Panc1 (cell line): ENCODE results near the gene GABRG3. TPM values are rescaled to one million over a fixed set of nuclear protein-coding genes. Genes with fewer than 3 reads are reported as not detected.

Experiments used
- ATAC-seq: fragments of 200-7000 bp; cut with Tn5 transposase; 2 replicates; pipeline ENCODE4 v1.9.1; 2020; ENCODE audit warnings: mild to moderate bottlenecking, moderate library complexity
- BruUV-seq: library from RNA; stranded (reverse); fragments of 400-500 nt; replicated peaks from 2 replicates; lab custom pipeline; 2021; lab: Mats Ljungman, UMichigan
- CTCF ChIA-PET: fragments of 300-600 bp; sonication (Branson Sonifier 250); formaldehyde crosslinking; loops from one replicate; lab custom pipeline; 2022; ENCODE audit warnings: antibody characterized with exemption; lab: Charles Lee
- POLR2A ChIA-PET: fragments of 300-600 bp; sonication (Branson Sonifier 250); formaldehyde crosslinking; loops from one replicate; lab custom pipeline; 2022; ENCODE audit warnings: antibody characterized with exemption; lab: Charles Lee
- DNase-seq: peaks from one replicate; pipeline ENCODE4 v3.0.0-alpha.2; 2010; ENCODE audit warnings: low read depth, low spot score
- H3K27ac ChIP-seq: 2 replicates; pipeline ENCODE4 v1.5.1; 2011; ENCODE audit warnings: mild to moderate bottlenecking, low read length, inconsistent platforms
- H3K27me3 ChIP-seq: fragments of 200-500 bp; sonication (Bioruptor generic); 2 replicates; pipeline ENCODE4 v1.6.0; 2014; ENCODE audit warnings: low read length, inconsistent platforms; ENCODE audit not compliant: control insufficient read depth, insufficient read depth
- H3K36me3 ChIP-seq: fragments of 200-500 bp; sonication (Bioruptor generic); 2 replicates; pipeline ENCODE4 v1.5.1; 2014; ENCODE audit warnings: inconsistent platforms, mild to moderate bottlenecking, low read length, moderate library complexity; ENCODE audit not compliant: control insufficient read depth, insufficient read depth
- H3K4me1 ChIP-seq: 2 replicates; pipeline ENCODE4 v1.5.1; 2011; ENCODE audit warnings: inconsistent platforms, mild to moderate bottlenecking, low read length, moderate library complexity; ENCODE audit not compliant: control insufficient read depth, insufficient read depth
- H3K4me3 ChIP-seq, 2 experiments: 2 replicates each; pipeline ENCODE4 v1.5.1; 2011 to 2012; ENCODE audit warnings: low read depth in 2 of 2, low read length in 2 of 2, mild to moderate bottlenecking in 2 of 2, inconsistent platforms in 1 of 2, moderate library complexity in 1 of 2
- H3K9me3 ChIP-seq: fragments of 200-500 bp; sonication (Bioruptor generic); 2 replicates; pipeline ENCODE4 v1.5.1; 2014; ENCODE audit warnings: low read depth, mild to moderate bottlenecking, inconsistent platforms, low read length, moderate library complexity; ENCODE audit not compliant: control insufficient read depth, insufficient read depth
- POLR2AphosphoS5 ChIP-seq: IDR thresholded peaks from 2 replicates; pipeline ENCODE4 v1.6.1; 2012; ENCODE audit warnings: mild to moderate bottlenecking, low read depth, low read length, moderate library complexity
- SIN3A ChIP-seq: IDR thresholded peaks from 2 replicates; pipeline ENCODE4 v1.6.1; 2012; ENCODE audit warnings: low read depth, mild to moderate bottlenecking, low read length, moderate library complexity, borderline replicate concordance; ENCODE audit not compliant: insufficient read depth
- TCF7L2 ChIP-seq: IDR thresholded peaks from 2 replicates; pipeline ENCODE4 v1.6.1; 2011; ENCODE audit warnings: mild to moderate bottlenecking, low read depth, low read length, inconsistent platforms
- in situ Hi-C: cut with HindIII; loops from 2 replicates; pipeline ENCODE4 v1.10.0; 2016; ENCODE audit warnings: low sequenced_read_pairs, low pct_unique_long_range_greater_than_20kb
- intact Hi-C: fragments of 100-400 bp; cut with micrococcal nuclease; formaldehyde crosslinking; loops from one replicate; pipeline ENCODE4 v1.10.0; 2022; ENCODE audit not compliant: unreplicated experiment
- total RNA-seq: library from RNA; stranded (reverse); gene quantifications from one replicate; pipeline ENCODE4 v1.2.1, GENCODE V29; 2021; ENCODE audit not compliant: unreplicated experiment
- TF ChIP-seq, protein P1 (sequence below): fragments of 450-650 bp; IDR thresholded peaks from 2 replicates; pipeline ENCODE4 v1.5.1; 2017; ENCODE audit warnings: mild to moderate bottlenecking
- TF ChIP-seq, protein P2 (sequence below), 2 experiments: IDR thresholded peaks; 2 replicates each; pipeline ENCODE4 v1.6.1; 2011 to 2012; ENCODE audit warnings: low read depth in 2 of 2, control low read depth in 1 of 2, low read length in 1 of 2, mild to moderate bottlenecking in 1 of 2, moderate library complexity in 1 of 2; ENCODE audit not compliant: insufficient read depth in 1 of 2

Gene GABRG3
- total RNA-seq, 1 experiment from 2014 or later = not detected

GRCh38 chr15:27089676-27090075 lies 118.7 kb downstream of the GABRG3 start:
- TF ChIP-seq POLR2AphosphoS5 (no peak), TCF7L2 (no peak), SIN3A (no peak)
- TF ChIP-seq, protein P1, sequence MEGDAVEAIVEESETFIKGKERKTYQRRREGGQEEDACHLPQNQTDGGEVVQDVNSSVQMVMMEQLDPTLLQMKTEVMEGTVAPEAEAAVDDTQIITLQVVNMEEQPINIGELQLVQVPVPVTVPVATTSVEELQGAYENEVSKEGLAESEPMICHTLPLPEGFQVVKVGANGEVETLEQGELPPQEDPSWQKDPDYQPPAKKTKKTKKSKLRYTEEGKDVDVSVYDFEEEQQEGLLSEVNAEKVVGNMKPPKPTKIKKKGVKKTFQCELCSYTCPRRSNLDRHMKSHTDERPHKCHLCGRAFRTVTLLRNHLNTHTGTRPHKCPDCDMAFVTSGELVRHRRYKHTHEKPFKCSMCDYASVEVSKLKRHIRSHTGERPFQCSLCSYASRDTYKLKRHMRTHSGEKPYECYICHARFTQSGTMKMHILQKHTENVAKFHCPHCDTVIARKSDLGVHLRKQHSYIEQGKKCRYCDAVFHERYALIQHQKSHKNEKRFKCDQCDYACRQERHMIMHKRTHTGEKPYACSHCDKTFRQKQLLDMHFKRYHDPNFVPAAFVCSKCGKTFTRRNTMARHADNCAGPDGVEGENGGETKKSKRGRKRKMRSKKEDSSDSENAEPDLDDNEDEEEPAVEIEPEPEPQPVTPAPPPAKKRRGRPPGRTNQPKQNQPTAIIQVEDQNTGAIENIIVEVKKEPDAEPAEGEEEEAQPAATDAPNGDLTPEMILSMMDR = no peak
- TF ChIP-seq, protein P2, sequence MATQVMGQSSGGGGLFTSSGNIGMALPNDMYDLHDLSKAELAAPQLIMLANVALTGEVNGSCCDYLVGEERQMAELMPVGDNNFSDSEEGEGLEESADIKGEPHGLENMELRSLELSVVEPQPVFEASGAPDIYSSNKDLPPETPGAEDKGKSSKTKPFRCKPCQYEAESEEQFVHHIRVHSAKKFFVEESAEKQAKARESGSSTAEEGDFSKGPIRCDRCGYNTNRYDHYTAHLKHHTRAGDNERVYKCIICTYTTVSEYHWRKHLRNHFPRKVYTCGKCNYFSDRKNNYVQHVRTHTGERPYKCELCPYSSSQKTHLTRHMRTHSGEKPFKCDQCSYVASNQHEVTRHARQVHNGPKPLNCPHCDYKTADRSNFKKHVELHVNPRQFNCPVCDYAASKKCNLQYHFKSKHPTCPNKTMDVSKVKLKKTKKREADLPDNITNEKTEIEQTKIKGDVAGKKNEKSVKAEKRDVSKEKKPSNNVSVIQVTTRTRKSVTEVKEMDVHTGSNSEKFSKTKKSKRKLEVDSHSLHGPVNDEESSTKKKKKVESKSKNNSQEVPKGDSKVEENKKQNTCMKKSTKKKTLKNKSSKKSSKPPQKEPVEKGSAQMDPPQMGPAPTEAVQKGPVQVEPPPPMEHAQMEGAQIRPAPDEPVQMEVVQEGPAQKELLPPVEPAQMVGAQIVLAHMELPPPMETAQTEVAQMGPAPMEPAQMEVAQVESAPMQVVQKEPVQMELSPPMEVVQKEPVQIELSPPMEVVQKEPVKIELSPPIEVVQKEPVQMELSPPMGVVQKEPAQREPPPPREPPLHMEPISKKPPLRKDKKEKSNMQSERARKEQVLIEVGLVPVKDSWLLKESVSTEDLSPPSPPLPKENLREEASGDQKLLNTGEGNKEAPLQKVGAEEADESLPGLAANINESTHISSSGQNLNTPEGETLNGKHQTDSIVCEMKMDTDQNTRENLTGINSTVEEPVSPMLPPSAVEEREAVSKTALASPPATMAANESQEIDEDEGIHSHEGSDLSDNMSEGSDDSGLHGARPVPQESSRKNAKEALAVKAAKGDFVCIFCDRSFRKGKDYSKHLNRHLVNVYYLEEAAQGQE (IDR thresholded peaks at IDR 0.05; ENCODE audit: insufficient read depth in 1 of 2, low read depth in 2 of 2, low read length in 1 of 2) = no peak
- CTCF ChIA-PET = no interaction called here
- Histone ChIP-seq H3K27ac (no peak overlapping the region), H3K4me3 (no peak overlapping the region), H3K9me3 (no peaks in the 10 kb centered on the region), H3K36me3 (no peaks in the 10 kb centered on the region), H3K4me1 (no peaks in the 10 kb centered on the region), H3K27me3 (no peaks in the 10 kb centered on the region)
- BruUV-seq = no TSS peak
- ATAC-seq = no peak
- POLR2A ChIA-PET = no interaction called here
- intact Hi-C loops = no loop called here
- in situ Hi-C loops = no loop called here
- no peak for DNase-seq

DNA sequence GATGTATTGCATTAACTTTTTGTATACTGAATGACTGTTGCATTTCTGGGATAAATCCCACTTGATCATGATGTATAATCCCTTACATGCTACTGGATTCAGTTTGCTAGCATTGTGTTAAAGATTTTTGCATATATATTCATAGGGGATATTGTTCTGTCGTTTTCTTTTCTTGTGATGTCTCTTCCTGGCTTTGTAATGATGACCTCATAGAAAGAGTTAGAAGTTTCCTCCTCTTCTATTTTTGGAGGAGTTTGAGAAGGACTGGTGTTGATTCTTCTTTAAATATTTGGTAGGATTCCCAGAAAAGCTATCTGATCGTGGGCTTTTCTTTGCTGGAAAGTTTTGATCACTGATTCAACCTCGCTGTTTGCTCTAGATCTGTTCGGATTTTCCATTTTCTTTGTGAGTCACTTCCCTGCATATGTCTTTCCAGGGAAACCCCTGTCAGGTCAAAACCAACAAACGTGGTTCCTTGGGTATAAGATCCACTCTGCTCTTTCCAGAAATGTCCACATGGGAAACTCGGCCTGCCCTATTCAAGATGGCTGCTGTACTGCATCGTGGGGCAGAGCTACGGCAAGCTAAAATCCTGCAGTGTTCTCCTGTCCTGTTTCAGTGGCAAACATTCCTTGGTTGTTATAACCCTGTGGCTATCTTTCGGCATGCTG lies 120.4 kb downstream of the GABRG3 start:
- H3K4me3 ChIP-seq = no peak overlapping the region
- H3K27me3 ChIP-seq = no peaks in the 10 kb centered on the region
- no TSS peak for BruUV-seq
- CTCF ChIA-PET = no interaction called here
- ATAC-seq (no peak), DNase-seq (no peak)
- intact Hi-C loops (no loop called here), in situ Hi-C loops (no loop called here)
- H3K4me1 ChIP-seq = no peaks in the 10 kb centered on the region
- POLR2A ChIA-PET = no interaction called here
- no peaks in the 10 kb centered on the region for H3K36me3 ChIP-seq
- TF ChIP-seq POLR2AphosphoS5 (no peak), SIN3A (no peak), TCF7L2 (no peak)
- TF ChIP-seq, protein P2 (IDR thresholded peaks at IDR 0.05; ENCODE audit: insufficient read depth in 1 of 2, low read depth in 2 of 2, low read length in 1 of 2) = no peak
- TF ChIP-seq, protein P1 = no peak
- no peak overlapping the region for H3K27ac ChIP-seq
- no peaks in the 10 kb centered on the region for H3K9me3 ChIP-seq
